HG03520 (cell line): ENCODE results near the gene SPAST.
"Not testable (repeated sequence)": the region's sequence is repeated elsewhere in the genome, so short reads cannot be mapped to it uniquely, and the experiment has no call there.

ENCODE experiments used
- ATAC-seq: cut with Tn5 transposase; IDR thresholded peaks from one replicate; pipeline ENCODE4 v1.9.1; 2021; ENCODE audit warnings: mild to moderate bottlenecking, moderate library complexity; ENCODE audit not compliant: unreplicated experiment

The SPAST gene

GRCh38 chr2:32063310-32064020 lies at the start of gene SPAST:
Gene SPAST (plus strand): TSS chr2:32063556. CDS start chr2:32063832, 276 bp downstream.
- peak; percentile 94 for ATAC-seq

DNA sequence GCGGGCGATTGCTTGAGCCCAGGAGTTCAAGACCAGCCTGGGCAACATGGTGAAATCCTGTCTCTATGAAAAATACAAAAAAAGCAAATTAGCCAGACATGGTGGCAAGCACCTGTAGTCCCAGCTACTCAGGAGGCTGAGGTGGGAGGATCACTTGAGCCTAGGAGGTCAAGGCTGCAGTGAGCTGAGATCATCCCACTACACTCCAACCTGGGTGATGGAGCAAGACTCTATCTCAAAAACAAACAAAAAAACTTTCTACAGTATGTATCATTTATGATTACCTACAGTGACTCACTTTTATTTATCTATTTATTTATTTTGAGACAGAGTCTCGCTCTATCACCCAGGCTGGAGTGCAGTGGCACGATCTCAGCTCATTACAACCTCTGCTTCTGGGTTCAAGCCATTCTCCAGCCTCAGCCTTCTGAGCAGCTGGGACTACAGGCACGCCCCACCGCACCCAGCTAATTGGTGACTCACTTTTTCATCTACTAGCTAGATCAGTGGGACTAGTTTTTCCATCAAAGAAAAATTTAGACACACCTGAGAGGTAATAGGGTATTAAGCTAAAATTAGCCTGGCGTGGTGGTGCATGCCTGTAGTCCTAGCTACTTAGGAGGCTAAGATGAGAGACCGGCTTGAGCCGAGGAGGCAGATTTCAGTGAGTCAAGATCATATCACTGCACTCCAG lies 44.4 kb upstream of the SPAST start:
- ATAC-seq, result not testable (repeated sequence)

DNA sequence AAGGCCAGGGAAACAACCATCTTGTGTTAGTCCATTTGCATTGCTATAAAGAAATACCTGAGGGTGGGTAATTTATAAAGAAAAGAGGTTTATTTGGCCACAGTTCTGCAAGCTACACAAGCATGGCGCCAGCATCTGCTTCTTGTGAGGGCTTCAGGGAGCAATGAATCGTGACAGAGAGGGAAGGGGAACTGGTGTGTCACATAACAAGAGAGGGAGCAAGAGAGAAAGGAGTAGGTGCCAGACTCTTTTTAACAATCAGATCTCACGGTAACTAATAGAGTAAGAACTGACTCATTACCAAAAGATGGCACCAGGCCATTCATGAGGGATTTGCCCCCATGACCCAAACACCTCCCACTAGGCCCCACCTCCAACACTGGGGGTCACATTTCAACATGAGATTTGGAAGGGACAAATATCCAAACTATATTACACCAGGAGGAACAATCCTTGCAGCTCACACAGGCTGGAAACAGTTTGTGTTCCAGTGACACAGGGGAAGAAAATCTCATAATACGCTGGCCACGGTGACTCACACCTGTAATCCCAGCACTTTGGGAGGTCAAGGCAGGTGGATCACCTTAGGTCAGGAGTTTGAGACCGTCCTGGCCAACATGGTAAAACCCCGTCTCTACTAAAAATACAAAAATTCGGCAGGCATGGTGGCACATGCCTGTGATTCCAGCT lies 29.0 kb upstream of the SPAST start:
- not testable (repeated sequence) for ATAC-seq

DNA sequence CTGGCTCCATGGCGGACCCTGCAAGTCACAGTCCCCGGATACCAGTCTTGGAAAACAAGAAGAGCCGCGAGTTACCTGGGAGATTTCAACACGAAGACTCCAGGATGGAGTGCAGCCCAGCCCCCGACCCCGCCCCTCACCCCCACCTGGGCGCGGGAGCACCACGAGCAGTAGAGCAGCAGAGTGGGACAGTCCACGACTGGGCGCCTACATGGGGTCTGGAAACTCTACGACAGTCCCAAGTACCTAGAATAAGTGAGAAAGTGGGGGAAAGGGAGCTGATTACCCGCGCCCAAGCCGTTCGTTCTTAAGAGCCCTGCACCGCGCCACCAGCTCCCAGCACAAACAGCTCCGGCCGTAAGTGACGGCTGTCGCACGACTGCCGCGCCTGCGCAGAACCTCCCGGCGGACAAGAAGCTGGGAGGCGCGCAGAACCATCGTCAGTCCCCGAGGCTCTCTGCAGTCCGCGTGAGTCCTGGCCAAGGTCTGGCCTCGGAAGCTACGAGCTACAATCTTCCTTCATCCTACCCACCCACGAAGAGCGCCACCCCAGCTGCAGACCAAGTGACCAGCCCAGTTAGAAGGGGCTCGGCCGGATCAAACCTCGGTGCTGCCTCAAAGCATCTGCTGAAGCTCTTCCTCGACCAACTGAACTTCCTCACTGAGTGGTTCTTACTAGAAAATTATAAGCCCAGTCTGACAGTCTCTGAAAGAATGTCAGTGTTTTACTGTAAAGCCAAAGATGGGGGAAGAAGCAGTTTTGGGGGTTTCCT lies 23.7 kb upstream of the SPAST start, which contains the start of gene DPY30:
Gene DPY30, minus strand, starts transcription at position 359 of the 773 bp plus-strand sequence. Its CDS starts 349 bp downstream, at position 10.
- peak; percentile 89 for ATAC-seq

GRCh38 chr2:32043561-32043960 lies 19.8 kb upstream of the SPAST start:
- ATAC-seq, result no peak

DNA sequence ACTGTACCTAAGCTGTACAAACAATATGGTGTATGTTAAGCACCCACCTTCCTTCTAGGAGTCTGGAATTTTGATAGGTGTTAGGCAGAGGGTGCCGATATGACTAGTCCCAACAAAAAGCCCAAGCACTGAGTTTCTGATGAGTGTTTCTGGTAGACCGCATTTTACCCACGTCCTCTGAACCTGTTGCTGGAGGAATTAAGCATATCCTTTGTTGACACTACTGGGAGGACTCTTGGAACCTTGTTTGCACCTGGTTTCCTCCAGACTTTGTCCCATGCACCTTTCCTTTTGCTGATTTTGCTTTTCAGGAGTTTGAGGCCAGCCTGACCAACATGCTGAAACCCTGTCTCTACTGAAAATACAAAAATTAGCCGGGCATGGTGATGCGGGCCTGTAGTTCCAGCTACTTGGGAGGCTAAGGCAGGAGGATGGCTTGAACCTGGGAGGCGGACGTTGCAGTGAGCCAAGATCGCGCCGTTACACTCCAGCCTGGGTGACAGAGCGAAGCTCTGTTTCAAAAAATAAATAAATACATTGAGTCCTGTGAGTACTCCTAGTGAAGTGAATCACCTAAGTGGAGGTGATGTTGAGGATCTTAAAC lies 11.4 kb upstream of the SPAST start:
- no peak for ATAC-seq

DNA sequence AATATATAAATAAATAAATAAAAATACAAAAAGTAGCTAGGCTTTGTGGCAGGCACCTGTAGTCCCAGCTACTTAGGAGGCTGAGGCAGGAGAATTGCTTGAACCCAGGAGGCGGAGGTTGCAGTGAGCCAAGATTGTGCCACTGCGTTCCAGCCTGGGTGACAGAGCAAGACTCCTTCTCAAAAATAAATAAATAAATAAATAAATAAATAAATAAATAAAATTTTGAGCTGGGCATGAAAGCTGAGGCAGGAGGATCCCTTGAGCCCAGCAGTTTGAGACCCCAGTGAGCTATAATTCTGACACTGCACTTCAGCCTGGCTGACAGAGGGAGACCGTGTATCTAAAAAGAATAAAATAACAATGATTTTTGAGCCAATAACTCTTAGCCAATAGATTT lies 8.8 kb upstream of the SPAST start:
- ATAC-seq, result not testable (repeated sequence)

GRCh38 chr2:32058130-32058529 lies 5.2 kb upstream of the SPAST start:
- no peak for ATAC-seq

GRCh38 chr2:32060266-32060665 lies 3.1 kb upstream of the SPAST start:
- ATAC-seq, result no peak

DNA sequence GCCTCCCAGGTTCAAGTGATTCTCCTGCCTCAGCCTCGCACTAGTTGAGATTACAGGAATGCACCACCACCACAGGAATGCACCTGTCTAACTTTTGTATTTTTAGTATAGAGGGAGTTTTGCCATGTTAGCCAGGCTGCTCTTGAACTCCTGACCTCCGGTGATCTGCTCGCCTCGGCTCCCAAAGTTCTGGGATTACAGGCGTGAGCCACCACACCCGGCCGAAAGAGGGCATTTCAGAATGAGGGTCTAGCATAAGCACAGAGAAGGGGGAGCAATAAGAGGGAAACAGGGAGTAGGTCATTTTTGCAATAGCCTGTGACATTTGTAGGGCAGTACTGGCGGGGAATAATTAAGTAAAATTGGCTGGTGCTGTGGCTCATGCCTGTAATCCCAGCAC lies 1.9 kb upstream of the SPAST start:
- no peak for ATAC-seq

GRCh38 chr2:32061973-32062861 lies 1.1 kb upstream of the SPAST start:
- ATAC-seq, result no peak

- no peak for ATAC-seq
These were observed 755 bp downstream of the SPAST start for GRCh38 chr2:32064021-32064601.

GRCh38 chr2:32064713-32065112 lies 1.4 kb downstream of the SPAST start:
- ATAC-seq, result no peak

DNA sequence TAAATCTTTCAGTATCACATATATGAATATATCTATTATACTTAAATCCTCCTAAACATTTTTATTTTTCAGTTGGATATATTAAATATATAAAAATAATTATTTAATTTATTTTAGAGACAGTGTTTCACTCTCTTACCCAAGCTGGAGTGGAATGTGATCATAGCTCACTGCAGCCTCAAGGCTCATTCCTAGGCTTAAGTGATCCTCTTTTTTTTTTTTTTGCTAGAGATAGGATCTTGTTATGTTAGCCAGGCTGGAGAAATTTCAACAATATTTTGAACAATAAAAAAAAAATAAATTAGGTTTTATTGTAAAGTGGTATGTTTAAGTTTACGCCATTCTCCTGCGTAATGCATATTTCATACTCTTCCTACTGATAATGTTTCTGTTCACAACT lies 4.2 kb downstream of the SPAST start:
- no peak for ATAC-seq

GRCh38 chr2:32074134-32074506 lies 10.8 kb downstream of the SPAST start:
- no peak for ATAC-seq

- no peak for ATAC-seq
These were observed 32.3 kb downstream of the SPAST start for GRCh38 chr2:32095671-32096070.

DNA sequence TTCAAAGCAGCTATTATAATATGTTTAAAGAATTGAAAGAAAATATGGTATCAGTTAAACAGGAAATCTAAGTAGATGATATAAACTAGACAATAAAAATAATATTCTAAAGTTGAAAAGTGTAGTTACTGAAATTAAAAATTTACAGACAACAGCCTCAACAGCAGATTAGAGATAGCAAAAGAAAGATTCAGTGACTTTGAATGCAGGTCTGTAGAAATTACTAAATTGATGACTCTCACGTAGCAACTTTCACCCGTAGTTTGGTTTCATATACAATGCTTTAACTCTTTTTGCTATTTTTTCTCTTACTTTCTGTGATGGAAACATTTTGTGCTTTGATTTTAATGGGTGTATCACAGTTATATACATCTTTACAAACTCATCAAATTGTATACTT lies 44.8 kb downstream of the SPAST start:
- no peak for ATAC-seq

DNA sequence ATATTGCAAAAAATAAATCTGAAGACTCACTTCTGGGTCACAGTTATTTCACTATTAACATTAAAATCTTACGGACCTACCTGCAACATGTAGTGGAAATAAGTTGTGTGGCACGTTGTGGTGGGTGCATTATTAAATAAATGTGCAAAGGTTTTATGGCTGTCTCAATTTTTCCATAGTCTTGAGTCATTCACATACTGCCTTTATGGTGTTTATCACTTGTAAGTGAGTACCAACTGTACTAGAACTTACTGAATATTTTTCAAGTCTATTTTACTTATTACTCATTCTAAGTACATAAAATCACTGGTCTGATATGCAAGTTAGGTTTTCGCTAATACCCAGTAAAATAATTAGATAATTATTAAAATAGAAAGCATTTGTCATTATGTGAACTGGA lies 54.7 kb downstream of the SPAST start:
- no peak for ATAC-seq

DNA sequence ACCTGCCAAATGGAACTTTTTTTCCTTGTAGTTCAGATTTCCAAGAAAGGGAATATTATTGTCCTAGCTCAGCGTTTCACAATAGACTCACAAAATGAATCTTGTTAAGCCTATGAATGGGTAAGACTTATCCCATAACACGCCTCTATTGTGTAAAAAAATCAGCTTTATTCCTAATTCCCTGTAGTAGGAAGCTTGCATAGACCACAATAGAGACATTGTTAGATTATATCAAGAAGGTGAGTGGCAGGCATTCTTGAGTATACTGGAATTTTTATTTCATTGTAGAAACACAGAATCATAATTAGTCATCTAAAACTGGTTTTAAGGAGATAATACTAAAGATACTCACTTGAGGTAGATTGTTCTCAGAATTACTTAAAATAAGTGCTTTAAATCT lies 55.8 kb downstream of the SPAST start:
- ATAC-seq, result no peak
